ENCODE data around the gene PCNT.

PCNT gene

DNA sequence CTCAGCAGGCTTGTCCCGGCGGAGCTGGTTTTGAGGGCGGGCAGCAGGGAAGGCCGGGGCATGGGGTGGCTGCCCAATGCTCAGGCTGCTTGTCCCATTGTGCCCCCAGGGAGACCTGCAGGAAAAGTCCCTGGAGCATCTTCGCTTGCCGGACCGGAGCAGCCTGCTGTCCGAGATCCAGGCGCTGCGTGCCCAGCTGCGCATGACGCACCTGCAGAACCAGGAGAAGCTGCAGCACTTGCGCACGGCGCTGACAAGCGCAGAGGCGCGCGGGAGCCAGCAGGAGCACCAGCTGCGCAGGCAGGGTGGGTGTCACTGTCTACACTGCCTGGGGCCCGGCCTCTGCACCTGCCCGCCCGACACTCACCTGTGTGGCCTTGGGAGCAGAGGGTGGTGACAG is 104.3 kb downstream of the PCNT start:
- H3K9me3 ChIP-seq (ENCODE audit: insufficient read depth, low read length): no peaks in the 10 kb centered on the region
- no peak overlapping the region for H3K4me2 ChIP-seq (ENCODE audit: low read depth, low read length, poor library complexity, severe bottlenecking)
- TF ChIP-seq, protein P1, sequence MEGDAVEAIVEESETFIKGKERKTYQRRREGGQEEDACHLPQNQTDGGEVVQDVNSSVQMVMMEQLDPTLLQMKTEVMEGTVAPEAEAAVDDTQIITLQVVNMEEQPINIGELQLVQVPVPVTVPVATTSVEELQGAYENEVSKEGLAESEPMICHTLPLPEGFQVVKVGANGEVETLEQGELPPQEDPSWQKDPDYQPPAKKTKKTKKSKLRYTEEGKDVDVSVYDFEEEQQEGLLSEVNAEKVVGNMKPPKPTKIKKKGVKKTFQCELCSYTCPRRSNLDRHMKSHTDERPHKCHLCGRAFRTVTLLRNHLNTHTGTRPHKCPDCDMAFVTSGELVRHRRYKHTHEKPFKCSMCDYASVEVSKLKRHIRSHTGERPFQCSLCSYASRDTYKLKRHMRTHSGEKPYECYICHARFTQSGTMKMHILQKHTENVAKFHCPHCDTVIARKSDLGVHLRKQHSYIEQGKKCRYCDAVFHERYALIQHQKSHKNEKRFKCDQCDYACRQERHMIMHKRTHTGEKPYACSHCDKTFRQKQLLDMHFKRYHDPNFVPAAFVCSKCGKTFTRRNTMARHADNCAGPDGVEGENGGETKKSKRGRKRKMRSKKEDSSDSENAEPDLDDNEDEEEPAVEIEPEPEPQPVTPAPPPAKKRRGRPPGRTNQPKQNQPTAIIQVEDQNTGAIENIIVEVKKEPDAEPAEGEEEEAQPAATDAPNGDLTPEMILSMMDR (IDR thresholded peaks at IDR 0.05; ENCODE audit: insufficient read depth, low read length, poor library complexity, severe bottlenecking): no peak
- no peak for TF ChIP-seq EZH2phosphoT487 (conservative IDR thresholded peaks at IDR 0.05; ENCODE audit: low read length)
- H4K20me1 ChIP-seq (ENCODE audit: low read depth, low read length): no peaks in the 10 kb centered on the region
- H3K27ac ChIP-seq (ENCODE audit: low read depth, low read length): no peak overlapping the region
- H3K79me2 ChIP-seq (ENCODE audit: insufficient read depth, low read length): no peaks in the 10 kb centered on the region
- H3K9me2 ChIP-seq (replicated peaks; ENCODE audit: insufficient read depth, low read length): no peaks in the 10 kb centered on the region
- no peaks in the 10 kb centered on the region for H3F3A ChIP-seq (ENCODE audit: insufficient read depth)
- no peak overlapping the region for H2AFZ ChIP-seq (ENCODE audit: low read depth, low read length, severe bottlenecking)
- H3K27me3 ChIP-seq (ENCODE audit: low read length): no peaks in the 10 kb centered on the region
- H3K4me3 ChIP-seq (ENCODE audit: insufficient read depth, low read length, poor library complexity, severe bottlenecking): no peak overlapping the region
- H3K36me3 ChIP-seq (ENCODE audit: low read length): peaks cover 3% of the 10 kb centered on the region; the same call in 1 of the 2 replicates
- no peak overlapping the region for H3K9ac ChIP-seq (ENCODE audit: low read length)

DNA sequence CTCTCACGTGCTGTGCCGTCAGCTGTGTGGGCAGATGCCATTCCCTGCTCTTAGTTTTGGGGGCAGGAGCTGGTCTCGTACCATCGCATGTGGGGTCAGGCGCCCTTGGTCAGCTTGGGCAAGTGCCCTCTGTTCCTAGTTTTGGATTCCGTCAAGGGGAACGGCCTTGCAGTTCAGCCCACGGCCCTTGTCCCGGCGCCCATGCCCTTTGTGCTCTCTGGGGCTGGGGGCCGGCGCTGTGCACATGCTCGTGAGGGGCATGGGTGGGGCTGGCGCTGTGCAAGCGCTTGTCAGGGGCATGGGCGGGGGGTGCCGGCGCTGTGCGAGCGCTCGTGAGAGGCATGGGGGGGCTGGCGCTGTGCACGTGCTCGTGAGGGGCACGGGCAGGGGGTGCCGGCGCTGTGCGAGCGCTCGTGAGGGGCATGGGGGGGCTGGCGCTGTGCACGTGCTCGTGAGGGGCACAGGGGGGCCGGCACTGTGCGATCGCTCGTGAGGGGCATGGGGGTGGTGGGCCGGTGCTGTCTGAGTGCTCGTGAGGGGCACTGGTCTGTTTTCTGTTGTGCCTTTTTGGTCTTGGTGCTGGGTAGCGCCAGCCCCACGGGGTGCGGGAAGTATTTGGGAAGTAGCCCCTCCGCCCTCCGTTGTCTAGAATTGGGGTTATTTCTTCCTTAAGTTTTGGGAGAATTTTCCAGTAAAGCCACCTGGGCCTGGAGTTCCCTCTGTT is 105.2 kb downstream of the PCNT start:
- no peak overlapping the region for H3K27ac ChIP-seq (ENCODE audit: low read depth, low read length)
- H4K20me1 ChIP-seq (ENCODE audit: low read depth, low read length): no peaks in the 10 kb centered on the region
- peaks cover 3% of the 10 kb centered on the region; the same call in 1 of the 2 replicates for H3K36me3 ChIP-seq (ENCODE audit: low read length)
- no peak overlapping the region for H2AFZ ChIP-seq (ENCODE audit: low read depth, low read length, severe bottlenecking)
- H3K4me2 ChIP-seq (ENCODE audit: low read depth, low read length, poor library complexity, severe bottlenecking): no peak overlapping the region
- H3K27me3 ChIP-seq (ENCODE audit: low read length): no peaks in the 10 kb centered on the region
- TF ChIP-seq EZH2phosphoT487 (conservative IDR thresholded peaks at IDR 0.05; ENCODE audit: low read length): no peak
- TF ChIP-seq, protein P1 (IDR thresholded peaks at IDR 0.05; ENCODE audit: insufficient read depth, low read length, poor library complexity, severe bottlenecking): no peak
- H3K9ac ChIP-seq (ENCODE audit: low read length): no peak overlapping the region
- H3K79me2 ChIP-seq (ENCODE audit: insufficient read depth, low read length): no peaks in the 10 kb centered on the region
- H3K9me2 ChIP-seq (replicated peaks; ENCODE audit: insufficient read depth, low read length): no peaks in the 10 kb centered on the region
- H3K9me3 ChIP-seq (ENCODE audit: insufficient read depth, low read length): no peaks in the 10 kb centered on the region
- no peak overlapping the region for H3K4me3 ChIP-seq (ENCODE audit: insufficient read depth, low read length, poor library complexity, severe bottlenecking)
- H3F3A ChIP-seq (ENCODE audit: insufficient read depth): no peaks in the 10 kb centered on the region

DNA sequence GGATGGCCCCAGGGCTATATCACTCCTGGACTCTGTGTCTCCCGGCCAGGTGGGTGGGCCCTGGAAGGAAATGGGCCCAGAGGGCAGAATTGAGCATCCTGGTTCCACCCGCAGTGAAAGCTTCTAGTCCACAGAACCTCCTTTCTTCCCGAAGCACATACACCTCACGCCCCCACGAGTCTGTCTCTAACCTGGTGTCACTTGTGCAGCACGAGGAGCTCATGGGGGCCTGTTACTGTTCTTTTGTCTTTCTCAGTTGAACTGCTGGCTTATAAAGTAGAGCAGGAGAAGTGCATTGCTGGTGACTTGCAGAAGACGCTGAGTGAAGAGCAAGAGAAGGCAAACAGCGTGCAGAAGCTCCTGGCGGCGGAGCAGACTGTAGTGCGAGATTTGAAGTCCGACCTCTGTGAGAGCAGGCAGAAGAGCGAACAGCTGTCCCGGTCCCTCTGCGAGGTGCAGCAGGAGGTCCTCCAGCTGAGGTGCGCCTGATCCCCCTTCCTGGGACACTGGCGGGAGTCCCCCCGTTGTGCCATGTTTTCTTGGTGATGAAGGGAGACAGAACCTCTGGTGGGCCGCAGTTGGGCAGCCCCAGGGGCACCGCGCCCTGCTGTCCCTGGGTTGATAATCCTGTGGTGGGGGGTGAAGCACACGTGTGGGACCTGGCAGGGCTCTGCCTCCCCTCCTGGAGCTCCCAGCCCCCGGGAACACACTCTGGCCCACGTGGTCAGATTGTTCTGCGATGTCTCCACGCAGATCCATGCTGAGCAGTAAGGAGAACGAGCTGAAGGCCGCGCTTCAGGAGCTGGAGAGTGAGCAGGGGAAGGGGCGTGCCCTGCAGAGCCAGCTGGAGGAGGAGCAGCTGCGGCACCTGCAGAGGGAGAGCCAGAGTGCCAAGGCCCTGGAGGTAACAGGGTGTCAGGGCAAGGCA is 106.1 kb downstream of the PCNT start:
- peaks cover 3% of the 10 kb centered on the region; the same call in 1 of the 2 replicates for H3K36me3 ChIP-seq (ENCODE audit: low read length)
- no peak overlapping the region for H2AFZ ChIP-seq (ENCODE audit: low read depth, low read length, severe bottlenecking)
- no peak overlapping the region for H3K27ac ChIP-seq (ENCODE audit: low read depth, low read length)
- H3F3A ChIP-seq (ENCODE audit: insufficient read depth): no peaks in the 10 kb centered on the region
- no peaks in the 10 kb centered on the region for H4K20me1 ChIP-seq (ENCODE audit: low read depth, low read length)
- no peaks in the 10 kb centered on the region for H3K27me3 ChIP-seq (ENCODE audit: low read length)
- no peaks in the 10 kb centered on the region for H3K9me3 ChIP-seq (ENCODE audit: insufficient read depth, low read length)
- no peak overlapping the region for H3K9ac ChIP-seq (ENCODE audit: low read length)
- H3K4me2 ChIP-seq (ENCODE audit: low read depth, low read length, poor library complexity, severe bottlenecking): no peak overlapping the region
- H3K4me3 ChIP-seq (ENCODE audit: insufficient read depth, low read length, poor library complexity, severe bottlenecking): no peak overlapping the region
- no peak for TF ChIP-seq EZH2phosphoT487 (conservative IDR thresholded peaks at IDR 0.05; ENCODE audit: low read length)
- TF ChIP-seq, protein P1 (IDR thresholded peaks at IDR 0.05; ENCODE audit: insufficient read depth, low read length, poor library complexity, severe bottlenecking): no peak
- H3K79me2 ChIP-seq (ENCODE audit: insufficient read depth, low read length): no peaks in the 10 kb centered on the region
- no peaks in the 10 kb centered on the region for H3K9me2 ChIP-seq (replicated peaks; ENCODE audit: insufficient read depth, low read length)

Measured in SU-DHL-6 (cell line).